Duodenal mucosa (tissue), 2 donors: Measurements from ENCODE around the gene TARS2.
A peak's percentile ranks its signal among the peaks of the same experiment; 100 is the strongest.

Source experiments
- H3K27ac ChIP-seq: one replicate; pipeline ENCODE4 v1.7.0; 2013; ENCODE audit warnings: low read depth, low read length
- H3K27me3 ChIP-seq, 2 donors: one replicate each; pipeline ENCODE4 v1.7.0; 2013; ENCODE audit warnings: low read length in 2 of 2, control low read depth in 1 of 2; ENCODE audit not compliant: insufficient read depth in 2 of 2, control insufficient read depth in 1 of 2
- H3K36me3 ChIP-seq, 2 donors: one replicate each; pipeline ENCODE4 v1.7.0; 2013; ENCODE audit warnings: low read length in 2 of 2, control low read depth in 1 of 2; ENCODE audit not compliant: insufficient read depth in 2 of 2, control insufficient read depth in 1 of 2
- H3K4me1 ChIP-seq, 2 donors: one replicate each; pipeline ENCODE4 v1.7.0; 2013; ENCODE audit warnings: low read length in 2 of 2, control low read depth in 1 of 2; ENCODE audit not compliant: insufficient read depth in 2 of 2, control insufficient read depth in 1 of 2
- H3K4me3 ChIP-seq, 2 donors: one replicate each; pipeline ENCODE4 v1.7.0; 2013; ENCODE audit warnings: low read length in 2 of 2, low read depth in 1 of 2
- H3K9ac ChIP-seq, 2 donors: one replicate each; pipeline ENCODE4 v1.7.0; 2013; ENCODE audit warnings: low read length in 2 of 2, low read depth in 1 of 2
- H3K9me3 ChIP-seq, 2 donors: one replicate each; pipeline ENCODE4 v1.7.0; 2013; ENCODE audit warnings: low read length in 2 of 2, control low read depth in 1 of 2; ENCODE audit not compliant: control insufficient read depth in 1 of 2

The TARS2 gene, protein sequence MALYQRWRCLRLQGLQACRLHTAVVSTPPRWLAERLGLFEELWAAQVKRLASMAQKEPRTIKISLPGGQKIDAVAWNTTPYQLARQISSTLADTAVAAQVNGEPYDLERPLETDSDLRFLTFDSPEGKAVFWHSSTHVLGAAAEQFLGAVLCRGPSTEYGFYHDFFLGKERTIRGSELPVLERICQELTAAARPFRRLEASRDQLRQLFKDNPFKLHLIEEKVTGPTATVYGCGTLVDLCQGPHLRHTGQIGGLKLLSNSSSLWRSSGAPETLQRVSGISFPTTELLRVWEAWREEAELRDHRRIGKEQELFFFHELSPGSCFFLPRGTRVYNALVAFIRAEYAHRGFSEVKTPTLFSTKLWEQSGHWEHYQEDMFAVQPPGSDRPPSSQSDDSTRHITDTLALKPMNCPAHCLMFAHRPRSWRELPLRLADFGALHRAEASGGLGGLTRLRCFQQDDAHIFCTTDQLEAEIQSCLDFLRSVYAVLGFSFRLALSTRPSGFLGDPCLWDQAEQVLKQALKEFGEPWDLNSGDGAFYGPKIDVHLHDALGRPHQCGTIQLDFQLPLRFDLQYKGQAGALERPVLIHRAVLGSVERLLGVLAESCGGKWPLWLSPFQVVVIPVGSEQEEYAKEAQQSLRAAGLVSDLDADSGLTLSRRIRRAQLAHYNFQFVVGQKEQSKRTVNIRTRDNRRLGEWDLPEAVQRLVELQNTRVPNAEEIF

DNA sequence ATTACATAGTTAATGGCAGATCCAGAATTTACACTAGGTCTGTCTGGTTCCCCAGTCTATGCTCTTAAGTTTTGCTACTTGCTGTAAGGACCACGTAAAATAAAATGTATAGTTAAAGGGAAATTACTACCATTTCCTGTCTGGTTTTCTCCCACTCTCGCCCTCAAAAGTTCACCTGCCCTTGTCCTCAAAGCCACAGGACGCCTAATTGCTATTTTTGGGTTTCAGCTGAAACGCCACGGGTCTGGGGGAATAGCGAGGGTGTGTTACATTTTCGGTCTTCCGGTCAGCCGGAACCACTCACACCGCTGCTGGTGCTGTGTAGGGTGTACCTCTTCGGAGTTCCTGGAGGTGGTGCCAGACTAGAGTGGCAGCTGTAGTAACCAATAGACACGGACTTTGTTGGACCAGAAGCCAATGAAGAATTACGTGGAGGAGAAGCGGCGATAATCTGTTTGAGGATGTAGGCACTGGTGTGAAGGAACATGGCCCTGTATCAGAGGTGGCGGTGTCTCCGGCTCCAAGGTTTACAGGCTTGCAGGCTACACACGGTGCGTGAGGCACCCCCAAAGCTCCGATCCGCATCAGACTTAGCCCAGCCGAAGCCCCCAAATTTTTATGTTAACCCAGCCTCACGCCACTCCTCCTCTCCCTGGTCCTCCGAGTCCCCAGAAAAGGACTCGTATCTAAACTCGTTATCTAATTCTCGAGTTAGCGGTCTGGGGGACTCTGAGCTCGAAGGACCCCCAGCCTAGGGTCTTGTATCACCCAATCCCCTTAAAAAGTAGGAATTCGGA lies at the start of gene TARS2:
TARS2 (plus strand) TSS at position 454 of the 797 bp plus-strand sequence; CDS start at position 486, 32 bp downstream.
- Histone ChIP-seq H3K4me1 (peaks cover 6 to 7% of the 10 kb centered on the region in 2 donors), H3K27me3 (no peaks in the 10 kb centered on the region), H3K9me3 (no peaks in the 10 kb centered on the region), H3K36me3 (peaks cover 5 to 28% of the 10 kb centered on the region in 2 donors), H3K4me3 (peak within 1 kb of the TSS; percentile 90 to 96), H3K27ac (no peak within 1 kb of the TSS), H3K9ac (peak within 1 kb of the TSS; percentile 61 to 81)

- no peaks in the 10 kb centered on the region for H3K9me3 ChIP-seq
- no peak overlapping the region for H3K4me3 ChIP-seq
- peaks cover 10 to 30% of the 10 kb centered on the region in 2 donors for H3K36me3 ChIP-seq
- no peak overlapping the region for H3K9ac ChIP-seq
- no peak overlapping the region for H3K27ac ChIP-seq
- no peaks in the 10 kb centered on the region for H3K4me1 ChIP-seq
- no peaks in the 10 kb centered on the region for H3K27me3 ChIP-seq
Observed at GRCh38 chr1:150441121-150441520, 46.1 kb upstream of the TARS2 start.

DNA sequence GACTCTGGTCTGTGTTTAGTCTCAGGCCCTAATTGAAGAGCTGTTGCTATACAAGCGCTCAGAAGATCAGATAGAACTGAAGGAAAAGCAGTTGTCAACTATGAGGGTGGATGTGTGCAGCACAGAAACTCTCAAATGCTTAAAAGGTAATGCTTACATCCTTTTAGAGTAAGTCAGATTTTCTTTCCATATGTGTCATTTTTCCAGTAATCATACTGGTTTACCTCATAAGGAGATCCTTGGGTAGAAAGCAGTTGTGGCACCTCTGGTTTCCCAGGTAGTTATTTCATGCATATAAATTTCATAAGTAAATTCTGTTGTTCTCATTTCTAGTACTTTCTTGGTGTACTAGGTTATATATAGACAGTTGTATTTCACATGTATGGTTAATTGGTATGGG lies 43.0 kb upstream of the TARS2 start:
- Histone ChIP-seq H3K4me1 (no peaks in the 10 kb centered on the region), H3K4me3 (no peak overlapping the region), H3K36me3 (peaks cover 21 to 46% of the 10 kb centered on the region in 2 donors), H3K9me3 (no peaks in the 10 kb centered on the region), H3K27ac (no peak overlapping the region), H3K27me3 (no peaks in the 10 kb centered on the region), H3K9ac (no peak overlapping the region)

GRCh38 chr1:150456146-150456647 lies 31.0 kb upstream of the TARS2 start:
- Histone ChIP-seq H3K4me1 (no peaks in the 10 kb centered on the region), H3K27ac (no peak overlapping the region), H3K9me3 (no peaks in the 10 kb centered on the region), H3K4me3 (no peak overlapping the region), H3K9ac (no peak overlapping the region), H3K27me3 (no peaks in the 10 kb centered on the region), H3K36me3 (peaks cover 14 to 32% of the 10 kb centered on the region in 2 donors)

DNA sequence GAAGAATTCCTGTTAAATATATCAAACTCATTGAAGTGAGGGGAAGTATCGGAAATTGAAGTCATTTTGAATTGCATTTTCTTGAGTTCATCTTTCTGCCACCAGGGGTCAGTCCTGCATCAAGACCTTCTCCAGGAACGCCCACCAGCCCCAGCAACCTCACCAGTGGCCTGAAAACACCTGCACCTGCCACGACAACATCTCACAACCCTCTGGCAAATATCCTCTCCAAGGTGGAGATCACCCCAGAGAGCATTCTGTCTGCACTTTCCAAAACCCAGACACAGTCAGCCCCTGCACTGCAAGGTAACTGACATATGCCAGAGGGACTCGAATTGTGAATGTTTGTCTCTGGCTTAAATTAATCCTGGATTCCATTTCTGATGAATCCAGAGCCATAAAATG lies 22.8 kb upstream of the TARS2 start:
- Histone ChIP-seq H3K27me3 (no peaks in the 10 kb centered on the region), H3K27ac (no peak overlapping the region), H3K4me1 (no peaks in the 10 kb centered on the region), H3K36me3 (peaks cover 11 to 33% of the 10 kb centered on the region in 2 donors), H3K4me3 (no peak overlapping the region), H3K9me3 (no peaks in the 10 kb centered on the region), H3K9ac (no peak overlapping the region)

- Histone ChIP-seq H3K4me1 (no peaks in the 10 kb centered on the region), H3K36me3 (peaks cover 25 to 48% of the 10 kb centered on the region in 2 donors), H3K9ac (no peak overlapping the region), H3K9me3 (no peaks in the 10 kb centered on the region), H3K4me3 (no peak overlapping the region), H3K27me3 (no peaks in the 10 kb centered on the region), H3K27ac (no peak overlapping the region)
Observed at GRCh38 chr1:150466964-150467363, 20.3 kb upstream of the TARS2 start.

DNA sequence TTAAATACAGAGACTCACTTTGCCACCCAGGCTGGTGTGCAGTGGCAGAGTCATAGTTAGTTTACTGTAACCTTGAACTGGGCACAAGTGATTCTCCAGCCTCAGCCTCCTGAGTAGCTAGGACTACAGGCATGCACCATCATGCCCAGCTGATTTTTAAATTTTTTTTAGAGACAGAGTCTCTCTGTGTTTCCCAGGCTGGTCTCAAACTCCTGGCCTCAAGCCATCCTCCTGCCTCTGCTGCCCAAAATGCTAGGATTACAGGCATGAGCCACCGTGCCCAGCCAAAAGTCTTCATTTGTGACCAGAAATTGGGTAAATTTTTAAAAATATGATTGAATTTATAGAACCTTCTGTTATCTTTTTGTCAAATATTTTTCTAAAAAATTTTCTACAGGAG lies 17.9 kb upstream of the TARS2 start:
- peaks cover 38 to 57% of the 10 kb centered on the region in 2 donors for H3K36me3 ChIP-seq

DNA sequence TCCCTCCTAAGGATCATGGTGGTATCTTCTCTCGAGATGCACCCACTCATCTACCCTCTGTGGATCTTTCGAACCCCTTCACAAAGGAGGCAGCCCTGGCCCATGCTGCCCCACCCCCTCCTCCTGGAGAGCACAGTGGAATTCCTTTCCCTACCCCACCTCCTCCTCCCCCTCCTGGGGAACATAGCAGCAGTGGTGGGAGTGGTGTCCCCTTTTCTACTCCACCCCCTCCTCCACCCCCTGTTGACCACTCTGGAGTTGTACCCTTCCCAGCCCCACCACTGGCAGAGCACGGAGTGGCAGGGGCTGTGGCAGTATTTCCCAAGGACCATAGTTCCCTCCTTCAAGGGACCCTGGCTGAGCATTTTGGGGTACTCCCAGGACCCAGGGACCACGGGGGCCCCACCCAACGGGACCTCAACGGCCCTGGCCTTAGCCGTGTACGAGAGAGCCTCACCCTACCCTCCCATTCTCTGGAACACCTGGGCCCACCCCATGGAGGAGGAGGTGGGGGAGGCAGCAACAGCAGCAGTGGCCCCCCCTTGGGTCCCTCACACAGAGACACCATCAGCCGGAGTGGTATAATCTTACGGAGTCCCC lies 14.5 kb upstream of the TARS2 start:
- H3K4me1 ChIP-seq, result peaks cover 4 to 5% of the 10 kb centered on the region in 2 donors
- no peak overlapping the region for H3K9ac ChIP-seq
- H3K4me3 ChIP-seq, result no peak overlapping the region
- no peaks in the 10 kb centered on the region for H3K27me3 ChIP-seq
- H3K9me3 ChIP-seq, result no peaks in the 10 kb centered on the region
- H3K36me3 ChIP-seq, result peaks cover 30 to 37% of the 10 kb centered on the region in 2 donors
- no peak overlapping the region for H3K27ac ChIP-seq

More for the DNA sequence above, 17.9 kb upstream of the TARS2 start:
- Histone ChIP-seq H3K27ac (no peak overlapping the region), H3K9me3 (no peaks in the 10 kb centered on the region), H3K4me1 (no peaks in the 10 kb centered on the region), H3K27me3 (no peaks in the 10 kb centered on the region), H3K9ac (no peak overlapping the region), H3K4me3 (no peak overlapping the region)

DNA sequence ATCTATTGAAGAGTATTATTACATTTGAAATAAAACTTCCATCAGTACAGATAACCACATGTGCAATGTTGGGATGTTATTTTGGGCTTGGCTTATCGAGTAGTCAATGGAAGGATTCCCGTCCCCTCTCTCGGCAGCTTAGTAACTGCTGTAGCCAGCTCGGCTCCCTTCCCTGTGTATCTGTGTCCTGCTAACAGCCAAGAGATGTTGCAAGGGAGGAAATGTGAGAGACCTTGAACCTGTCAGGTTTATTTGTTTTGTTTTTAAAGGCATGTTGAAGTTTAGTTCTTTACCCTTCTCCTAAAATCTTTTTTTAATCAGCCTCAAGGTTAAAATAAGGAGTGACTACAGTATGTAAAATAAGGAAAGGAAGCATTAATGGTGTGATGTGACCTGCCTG lies 13.6 kb upstream of the TARS2 start:
- H3K4me1 ChIP-seq, result peaks cover 6 to 9% of the 10 kb centered on the region in 2 donors

More for the DNA sequence above, 13.6 kb upstream of the TARS2 start:
- no peak overlapping the region for H3K4me3 ChIP-seq
- no peaks in the 10 kb centered on the region for H3K27me3 ChIP-seq
- no peaks in the 10 kb centered on the region for H3K9me3 ChIP-seq
- peaks cover 30 to 37% of the 10 kb centered on the region in 2 donors for H3K36me3 ChIP-seq
- H3K27ac ChIP-seq, result no peak overlapping the region
- no peak overlapping the region for H3K9ac ChIP-seq
